Measurements from ENCODE around the gene AFF2.

Gene AFF2

GRCh38 chrX:148633218-148633908 is 132.9 kb downstream of the AFF2 start:
- TF ChIP-seq CTCF (IDR thresholded peaks at IDR 0.05; ENCODE audit: extremely low read depth, missing control alignments): no peak

GRCh38 chrX:148634591-148634990 is 134.2 kb downstream of the AFF2 start:
- TF ChIP-seq CTCF (IDR thresholded peaks at IDR 0.05; ENCODE audit: extremely low read depth, missing control alignments): no peak
- no peak for DNase-seq (ENCODE audit: low spot score)

More at GRCh38 chrX:148633218-148633908, 132.9 kb downstream of the AFF2 start:
- DNase-seq (ENCODE audit: low spot score): no peak

DNA sequence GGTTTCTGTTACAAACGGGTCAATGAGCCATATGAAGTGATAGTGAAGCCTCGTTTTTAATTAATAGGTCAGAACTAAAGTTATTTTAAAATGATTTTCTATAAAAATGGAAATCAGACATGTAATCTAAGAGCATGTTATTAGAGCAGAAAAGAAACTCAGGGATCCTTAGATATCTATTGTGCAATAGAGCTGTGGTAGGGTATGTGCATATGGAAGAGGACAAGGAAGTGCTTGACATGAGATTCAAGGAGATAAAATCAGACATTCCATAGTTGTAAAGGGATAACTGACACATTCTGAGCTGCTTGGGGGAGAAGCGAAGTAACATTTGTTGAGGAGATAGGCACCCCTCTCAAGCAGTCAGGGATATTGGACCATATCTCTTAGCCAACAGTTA is 143.0 kb downstream of the AFF2 start:
- TF ChIP-seq CTCF (IDR thresholded peaks at IDR 0.05; ENCODE audit: extremely low read depth, missing control alignments): no peak
- no peak for DNase-seq (ENCODE audit: low spot score)

DNA sequence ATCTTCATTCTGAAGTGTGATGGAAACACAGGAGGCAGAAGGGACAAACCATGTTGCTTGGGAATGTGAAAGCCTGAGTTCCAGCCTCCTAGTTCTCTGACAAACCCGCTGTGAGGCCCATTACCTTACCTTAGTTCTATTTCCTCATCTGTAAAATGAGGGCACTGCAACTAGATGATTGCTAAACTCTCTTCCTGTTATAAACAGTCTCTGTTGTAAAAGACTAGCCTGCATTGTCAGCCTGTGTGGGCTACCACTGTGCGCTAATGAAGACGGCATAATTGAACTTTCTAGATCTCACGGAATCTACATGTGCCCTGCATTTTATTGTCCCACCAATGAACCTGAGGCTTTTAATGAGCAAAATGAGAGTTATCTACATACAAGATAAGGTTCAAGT is 147.2 kb downstream of the AFF2 start:
- TF ChIP-seq CTCF (IDR thresholded peaks at IDR 0.05; ENCODE audit: extremely low read depth, missing control alignments): no peak
- DNase-seq (ENCODE audit: low spot score): no peak

GRCh38 chrX:148649145-148649795 is 148.9 kb downstream of the AFF2 start:
- TF ChIP-seq CTCF (IDR thresholded peaks at IDR 0.05; ENCODE audit: extremely low read depth, missing control alignments): no peak
- no peak for DNase-seq (ENCODE audit: low spot score)

- DNase-seq (ENCODE audit: low spot score): no peak
- TF ChIP-seq CTCF (IDR thresholded peaks at IDR 0.05; ENCODE audit: extremely low read depth, missing control alignments): no peak
Measured at GRCh38 chrX:148658115-148658730, 157.8 kb downstream of the AFF2 start.

GRCh38 chrX:148659481-148659880 is 159.1 kb downstream of the AFF2 start:
- no peak for TF ChIP-seq CTCF (IDR thresholded peaks at IDR 0.05; ENCODE audit: extremely low read depth, missing control alignments)
- DNase-seq (ENCODE audit: low spot score): no peak

Measured in GM20000 (cell line).